Measurements from ENCODE around the gene CHCHD6.

DNA sequence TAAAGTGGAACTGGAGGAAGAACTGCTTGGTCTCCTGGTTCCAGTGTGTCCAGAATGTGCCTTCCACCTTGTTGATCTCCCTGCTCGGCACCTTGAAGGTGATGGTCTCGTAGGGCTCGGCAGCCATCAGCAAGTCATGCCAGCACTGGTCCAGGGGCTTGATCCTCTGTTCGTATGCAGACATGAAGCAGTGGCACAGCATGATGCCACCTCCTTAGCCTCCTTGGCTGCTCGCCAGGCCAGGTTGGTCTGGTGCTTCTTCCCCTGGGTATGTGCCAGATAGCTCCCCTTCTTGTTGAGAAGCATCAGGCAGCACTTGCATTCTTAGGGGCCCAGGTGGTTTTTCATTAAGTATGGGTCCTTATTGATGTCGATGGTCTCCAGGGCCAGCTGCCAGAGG lies 31.3 kb upstream of the CHCHD6 start:
- TF ChIP-seq, protein P1, sequence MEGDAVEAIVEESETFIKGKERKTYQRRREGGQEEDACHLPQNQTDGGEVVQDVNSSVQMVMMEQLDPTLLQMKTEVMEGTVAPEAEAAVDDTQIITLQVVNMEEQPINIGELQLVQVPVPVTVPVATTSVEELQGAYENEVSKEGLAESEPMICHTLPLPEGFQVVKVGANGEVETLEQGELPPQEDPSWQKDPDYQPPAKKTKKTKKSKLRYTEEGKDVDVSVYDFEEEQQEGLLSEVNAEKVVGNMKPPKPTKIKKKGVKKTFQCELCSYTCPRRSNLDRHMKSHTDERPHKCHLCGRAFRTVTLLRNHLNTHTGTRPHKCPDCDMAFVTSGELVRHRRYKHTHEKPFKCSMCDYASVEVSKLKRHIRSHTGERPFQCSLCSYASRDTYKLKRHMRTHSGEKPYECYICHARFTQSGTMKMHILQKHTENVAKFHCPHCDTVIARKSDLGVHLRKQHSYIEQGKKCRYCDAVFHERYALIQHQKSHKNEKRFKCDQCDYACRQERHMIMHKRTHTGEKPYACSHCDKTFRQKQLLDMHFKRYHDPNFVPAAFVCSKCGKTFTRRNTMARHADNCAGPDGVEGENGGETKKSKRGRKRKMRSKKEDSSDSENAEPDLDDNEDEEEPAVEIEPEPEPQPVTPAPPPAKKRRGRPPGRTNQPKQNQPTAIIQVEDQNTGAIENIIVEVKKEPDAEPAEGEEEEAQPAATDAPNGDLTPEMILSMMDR (IDR thresholded peaks at IDR 0.05; ENCODE audit: low read depth, low read length): no peak
- no peak for TF ChIP-seq EZH2phosphoT487 (IDR thresholded peaks at IDR 0.05; ENCODE audit: low read depth)
